GM21526 (cell line): ENCODE data around the gene TMEM95.

Experiments
- ATAC-seq: cut with Tn5 transposase; IDR thresholded peaks from one replicate; pipeline ENCODE4 v1.9.1; 2021; ENCODE audit warnings: moderate library complexity; ENCODE audit not compliant: unreplicated experiment, low FRiP score

The TMEM95 gene

GRCh38 chr17:7355053-7355452 is at the start of gene TMEM95:
TSS of gene TMEM95 (plus strand) at chr17:7355156. CDS start at chr17:7355205, 49 bp downstream.
- ATAC-seq: no peak

- ATAC-seq: peak; percentile 62
Measured at GRCh38 chr17:7306911-7307685, 47.9 kb upstream of the TMEM95 start, which contains the start of gene EIF5A. TSS of gene EIF5A (plus strand) at chr17:7307628. CDS start at chr17:7309636, 2,008 bp downstream.

GRCh38 chr17:7307686-7308624 is 47.0 kb upstream of the TMEM95 start:
- ATAC-seq: no peak

GRCh38 chr17:7308625-7309433 is 46.1 kb upstream of the TMEM95 start:
- ATAC-seq: no peak

GRCh38 chr17:7309628-7310027 is 45.3 kb upstream of the TMEM95 start:
- no peak for ATAC-seq

GRCh38 chr17:7311110-7311705 is 43.7 kb upstream of the TMEM95 start:
- no peak for ATAC-seq

- no peak for ATAC-seq
Measured at GRCh38 chr17:7312432-7313087, 42.4 kb upstream of the TMEM95 start.

GRCh38 chr17:7313088-7313889 is 41.7 kb upstream of the TMEM95 start:
- no peak for ATAC-seq

GRCh38 chr17:7313890-7314718 is 40.9 kb upstream of the TMEM95 start:
- no peak for ATAC-seq

- ATAC-seq: peak; percentile 55
Measured at GRCh38 chr17:7314719-7315569, 40.0 kb upstream of the TMEM95 start, which contains the start of gene GPS2. TSS of gene GPS2 (minus strand) at chr17:7315360. CDS start at chr17:7315052, 308 bp downstream.

- no peak for ATAC-seq
Measured at GRCh38 chr17:7315570-7316235, 39.3 kb upstream of the TMEM95 start.

- no peak for ATAC-seq
Measured at GRCh38 chr17:7317161-7317803, 37.7 kb upstream of the TMEM95 start.

GRCh38 chr17:7318121-7318860 is 36.7 kb upstream of the TMEM95 start:
- no peak for ATAC-seq

- no peak for ATAC-seq
Measured at GRCh38 chr17:7321466-7321865, 33.5 kb upstream of the TMEM95 start.

- ATAC-seq: no peak
Measured at GRCh38 chr17:7322520-7323194, 32.3 kb upstream of the TMEM95 start.
